OCI-LY3 (cell line): ENCODE results near the gene CREBBP.

Source experiments
- CTCF ChIP-seq: fragments of 200-600, 300-600 bp; sonication (generic); IDR thresholded peaks from 2 replicates; pipeline ENCODE4 v1.5.1; 2014; ENCODE audit warnings: antibody characterized with exemption, low read length, low read depth
- EZH2phosphoT487 ChIP-seq: fragments of 200-600 bp; shearing (Covaris generic); IDR thresholded peaks from 2 replicates; pipeline ENCODE4 v1.6.1; 2018; ENCODE audit warnings: antibody characterized with exemption, mixed run types, low read depth

- TF ChIP-seq CTCF = no peak
- TF ChIP-seq EZH2phosphoT487 = no peak
Measured at GRCh38 chr16:3751878-3752277, 128.6 kb downstream of the CREBBP start.
